Measurements from ENCODE around the gene STOX1.

GRCh38 chr10:68900427-68901104 lies 73.2 kb downstream of the STOX1 start:
- TF ChIP-seq E2F6 (IDR thresholded peaks at IDR 0.05), result peak; percentile 97
- TF ChIP-seq BRCA1 (IDR thresholded peaks at IDR 0.05; ENCODE audit: low read depth, low read length), result peak; percentile 12; the same call in 1 of the 2 replicates
- no peak for TF ChIP-seq CHD1 (IDR thresholded peaks at IDR 0.05; ENCODE audit: low read depth, low read length)
- TF ChIP-seq POLR2A (IDR thresholded peaks at IDR 0.05; ENCODE audit: control extremely low read depth in 1 of 2, low read depth in 2 of 2, low read length in 2 of 2), result peak; percentile 64 to 89
- peak; percentile 84 for TF ChIP-seq POLR2AphosphoS5 (IDR thresholded peaks at IDR 0.05; ENCODE audit: low read depth, low read length)
- TF ChIP-seq JUND (IDR thresholded peaks at IDR 0.05; ENCODE audit: low read length), result no peak
- no peak for TF ChIP-seq CBX5 (IDR thresholded peaks at IDR 0.05; ENCODE audit: low read depth, low read length)
- TF ChIP-seq BCL11A (IDR thresholded peaks at IDR 0.05; ENCODE audit: low read depth in 2 of 2, low read length in 2 of 2), result no peak
- TF ChIP-seq MAFK (IDR thresholded peaks at IDR 0.05; ENCODE audit: low read depth, low read length), result no peak
- no peak for TF ChIP-seq CTCF (IDR thresholded peaks at IDR 0.05; ENCODE audit: control extremely low read depth in 1 of 3, insufficient read depth in 1 of 3, low read depth in 1 of 3, low read length in 3 of 3)
- peak; percentile 85 for TF ChIP-seq ASH2L (IDR thresholded peaks at IDR 0.05; ENCODE audit: low read length)
- TF ChIP-seq GTF2F1 (IDR thresholded peaks at IDR 0.05; ENCODE audit: borderline replicate concordance, low read depth, low read length), result no peak
- peak; percentile 72 for TF ChIP-seq CHD2 (IDR thresholded peaks at IDR 0.05; ENCODE audit: low read length)

Data from H1 (cell line).